COR-L47 (cell line): ENCODE measurements around the gene LAIR1.
"Not testable (repeated sequence)": the region's sequence is repeated elsewhere in the genome, so short reads cannot be mapped to it uniquely, and the experiment has no call there.

ENCODE experiments used
- DNase-seq: peaks from one replicate; lab custom pipeline; 2025; lab: John Stamatoyannopoulos, UW

Gene LAIR1

DNA sequence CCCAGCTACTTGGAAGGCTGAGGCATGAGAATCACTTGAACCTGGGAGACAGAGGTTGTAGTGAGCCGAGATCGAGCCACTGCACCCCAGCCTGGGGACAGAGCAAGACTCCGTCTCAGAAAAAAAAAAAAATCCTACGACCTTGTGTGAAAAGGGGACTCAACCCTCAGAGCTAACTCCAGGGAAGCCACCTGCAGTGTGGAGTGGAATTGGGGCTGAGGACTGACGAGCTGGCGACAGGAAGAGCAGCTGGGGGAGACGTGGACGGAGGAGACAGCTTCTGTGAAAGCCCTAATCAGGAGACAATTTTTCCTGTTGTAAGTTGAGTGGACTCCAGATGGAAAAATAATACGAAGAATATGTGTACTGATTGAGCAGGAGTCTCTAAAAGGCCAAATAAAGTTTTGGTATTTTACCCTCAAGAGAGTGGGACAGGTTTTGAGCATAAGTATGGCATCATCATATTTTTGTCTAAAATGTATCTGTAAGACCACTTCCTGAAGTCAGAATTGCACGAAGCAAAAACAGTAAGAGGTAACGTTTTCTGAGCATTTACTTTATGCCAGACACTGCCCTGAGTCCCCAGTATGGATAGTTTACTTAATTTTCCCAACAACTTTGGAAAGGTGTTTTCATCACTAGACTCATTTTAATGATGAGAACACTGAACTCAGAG is 12.0 kb upstream of the LAIR1 start:
- no peak for DNase-seq

DNA sequence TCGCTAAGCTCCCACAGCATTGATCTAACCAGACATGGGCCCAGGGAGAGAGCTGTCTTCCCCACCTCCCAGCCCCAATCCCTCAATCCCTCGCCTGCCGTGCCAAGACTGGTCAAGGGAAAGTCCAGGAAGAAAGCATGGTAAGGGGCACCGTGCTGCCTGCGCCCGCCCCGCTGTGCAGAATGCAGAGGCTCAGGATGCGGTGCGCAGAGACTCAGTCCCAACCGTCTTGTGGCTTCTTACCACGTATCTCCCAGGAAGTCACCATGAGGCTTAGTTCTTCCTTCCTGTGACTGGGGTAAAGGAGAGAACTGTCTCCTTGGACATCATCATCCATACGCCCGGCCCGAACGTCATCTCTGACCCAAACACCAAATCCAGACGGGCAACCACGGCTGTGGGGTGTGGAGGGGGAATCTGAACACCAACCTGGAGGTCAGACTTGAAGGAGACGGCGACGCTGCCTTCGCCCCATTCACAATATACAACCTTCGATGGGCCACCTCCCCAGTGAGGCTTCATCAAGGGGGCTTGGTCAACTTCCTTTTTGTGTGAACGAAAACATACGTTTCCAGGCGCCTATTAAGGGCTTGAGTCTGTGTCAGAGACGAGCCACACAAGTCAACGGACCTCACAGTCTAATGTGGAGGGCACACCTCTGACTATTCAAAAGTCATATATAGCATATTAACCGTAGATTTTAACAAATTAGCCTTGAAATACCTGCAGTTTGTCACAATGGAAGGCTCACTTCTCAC is 10.6 kb upstream of the LAIR1 start:
- not testable (repeated sequence) for DNase-seq

DNA sequence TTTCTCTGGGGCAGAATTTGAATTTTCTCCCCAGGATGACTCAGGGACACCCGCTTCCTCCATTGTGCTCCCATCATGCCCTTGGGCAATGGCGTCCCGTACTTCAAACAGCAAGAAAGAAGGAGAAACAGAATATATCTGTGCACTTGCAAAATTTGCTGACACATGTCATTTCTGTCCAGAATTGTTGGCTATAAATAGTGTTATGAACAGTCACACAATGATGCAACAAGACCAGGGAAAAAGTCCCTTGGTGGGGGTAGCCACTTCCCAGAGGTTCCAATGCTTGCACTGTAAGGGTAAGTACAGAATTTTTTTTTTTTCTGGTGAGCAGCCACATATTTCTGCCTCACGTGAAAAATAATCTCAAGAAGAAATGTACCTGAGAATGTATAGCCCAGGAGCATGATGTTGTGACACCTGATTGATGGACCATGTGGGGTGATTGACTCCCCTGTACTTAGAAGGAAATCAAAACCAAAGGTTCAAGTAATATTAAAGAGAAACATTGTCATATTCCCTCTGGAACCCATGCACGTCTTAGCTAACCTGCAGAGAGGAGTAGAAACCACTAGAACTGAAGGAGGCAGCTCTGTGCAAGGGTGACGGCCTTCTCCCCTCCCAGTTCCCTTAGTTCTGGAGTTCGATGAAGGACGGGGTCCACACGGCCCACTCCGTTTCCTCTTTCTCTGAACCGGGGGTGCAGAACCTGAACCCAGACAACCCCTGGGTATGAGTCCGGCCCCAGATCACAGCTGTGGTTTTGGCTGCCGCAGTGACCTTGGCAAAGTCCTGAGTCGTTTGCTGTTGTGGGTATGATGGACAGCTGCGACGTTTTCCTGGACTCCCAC is 9.3 kb upstream of the LAIR1 start:
- DNase-seq = no peak

DNA sequence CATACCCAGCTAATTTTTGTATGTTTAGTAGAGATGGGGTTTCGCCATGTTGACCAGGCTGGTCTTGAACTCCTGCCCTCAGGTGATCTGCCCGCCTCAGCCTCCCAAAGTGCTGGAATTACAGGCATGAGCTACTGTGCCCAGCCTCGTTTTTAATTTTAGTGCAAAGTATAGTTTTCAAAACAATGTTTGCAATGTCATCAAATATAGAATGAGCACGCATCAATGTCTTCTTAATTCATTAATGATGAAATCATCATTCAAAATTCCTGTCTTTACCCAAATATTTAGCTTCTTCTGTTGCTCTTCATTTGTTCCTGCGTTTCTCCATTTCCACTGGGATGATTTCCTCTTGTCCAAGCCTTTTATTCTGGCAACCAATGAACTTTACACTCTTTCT is 6.7 kb upstream of the LAIR1 start:
- DNase-seq = not testable (repeated sequence)

DNA sequence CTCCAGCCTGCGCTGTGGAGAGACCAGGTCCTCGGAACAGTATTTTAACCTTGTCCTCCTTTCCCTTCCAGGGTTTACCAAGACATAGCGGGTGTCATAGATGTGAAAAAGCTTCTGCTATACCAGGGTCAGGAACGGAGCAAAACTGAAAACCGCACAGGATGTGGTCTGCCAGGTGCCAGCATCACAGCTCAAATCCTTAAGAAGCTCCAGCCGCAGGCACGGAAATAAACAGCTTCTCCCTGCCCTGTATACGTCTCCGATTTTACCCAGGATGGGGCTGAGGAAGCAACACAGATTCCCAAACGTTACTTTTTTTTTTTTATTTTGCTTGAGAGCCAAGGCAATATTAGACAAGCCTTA is 5.7 kb upstream of the LAIR1 start:
- not testable (repeated sequence) for DNase-seq

DNA sequence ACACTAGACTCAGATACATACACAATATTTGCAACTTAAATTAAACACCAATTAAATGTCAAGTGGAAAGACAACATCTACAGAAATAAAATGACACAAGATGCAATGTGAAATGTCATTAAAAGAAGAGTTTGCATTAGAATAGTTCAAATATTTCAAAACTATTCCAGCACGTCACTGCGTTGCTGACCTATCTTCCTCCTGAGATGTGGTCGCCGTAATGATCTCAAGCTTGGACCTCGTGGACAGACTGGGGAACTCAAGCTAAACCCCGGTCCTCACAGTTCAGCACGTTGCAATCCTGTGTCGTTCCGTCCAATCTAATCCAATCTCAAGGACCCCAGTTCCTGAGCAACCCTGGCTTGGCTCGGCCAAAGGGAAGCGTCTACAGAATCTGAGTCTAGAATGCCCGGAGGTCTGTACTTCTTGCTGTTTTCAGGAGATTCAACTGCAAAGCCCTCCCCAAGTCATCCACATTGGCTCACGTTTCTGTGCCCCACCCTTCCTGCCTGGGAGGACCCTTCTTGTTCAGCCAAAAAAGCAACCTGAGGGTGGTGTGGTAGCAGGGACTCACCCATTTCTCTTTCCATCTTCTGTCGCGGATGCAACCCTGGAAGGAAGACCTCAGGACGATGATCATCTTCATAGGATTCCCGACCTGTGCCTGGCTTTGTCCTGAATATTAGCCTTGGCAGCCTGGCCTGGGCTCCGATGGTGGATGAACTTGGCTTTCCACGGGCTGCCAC is 5.1 kb upstream of the LAIR1 start:
- not testable (repeated sequence) for DNase-seq

DNA sequence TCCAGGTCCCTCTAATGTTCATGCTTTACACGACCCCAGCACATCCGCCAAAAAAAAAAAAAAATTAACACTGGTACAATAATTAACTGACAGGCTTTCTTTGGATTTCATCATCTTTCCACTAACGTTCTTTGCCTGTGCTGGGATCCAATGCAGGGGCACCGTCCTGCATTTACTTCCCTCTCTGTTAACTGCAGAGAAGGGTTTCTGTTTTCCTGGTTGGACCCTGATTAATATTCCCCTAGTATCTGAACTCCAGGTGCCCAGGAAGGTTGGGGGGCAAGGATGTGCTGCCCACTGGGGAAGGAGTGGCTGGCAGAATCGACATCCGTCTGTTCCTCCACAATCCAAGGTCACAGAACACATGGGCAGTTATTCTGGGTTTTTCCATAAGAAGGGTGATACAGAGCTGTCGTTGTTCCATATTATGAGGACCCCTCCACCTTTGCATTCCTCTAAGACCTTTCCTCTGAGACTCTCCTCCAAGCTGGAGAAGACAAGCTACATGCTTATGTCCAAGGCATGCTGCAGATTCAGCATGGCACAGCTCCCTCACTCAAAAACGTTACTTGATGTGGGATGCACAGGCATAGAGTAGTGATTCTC is 4.5 kb upstream of the LAIR1 start:
- no peak for DNase-seq

DNA sequence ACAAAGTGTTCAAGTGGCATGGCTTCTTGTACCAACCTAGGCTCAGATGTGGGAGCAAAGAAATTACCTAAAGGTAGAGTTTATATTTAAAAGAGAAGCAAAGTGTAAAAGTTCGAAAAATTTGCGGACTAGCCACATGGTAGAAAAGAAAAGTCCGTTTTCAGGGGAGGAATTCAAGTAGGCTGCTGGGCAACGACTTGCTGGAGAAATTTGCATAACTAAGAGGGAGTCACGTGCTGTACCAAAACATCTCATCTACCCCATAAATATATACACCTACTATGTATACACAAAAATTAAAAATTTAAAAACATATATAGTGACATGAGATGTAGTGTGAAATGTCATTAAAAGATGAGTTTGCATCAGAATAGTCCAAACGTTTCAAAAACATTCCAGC is 2.1 kb upstream of the LAIR1 start:
- DNase-seq = no peak

DNA sequence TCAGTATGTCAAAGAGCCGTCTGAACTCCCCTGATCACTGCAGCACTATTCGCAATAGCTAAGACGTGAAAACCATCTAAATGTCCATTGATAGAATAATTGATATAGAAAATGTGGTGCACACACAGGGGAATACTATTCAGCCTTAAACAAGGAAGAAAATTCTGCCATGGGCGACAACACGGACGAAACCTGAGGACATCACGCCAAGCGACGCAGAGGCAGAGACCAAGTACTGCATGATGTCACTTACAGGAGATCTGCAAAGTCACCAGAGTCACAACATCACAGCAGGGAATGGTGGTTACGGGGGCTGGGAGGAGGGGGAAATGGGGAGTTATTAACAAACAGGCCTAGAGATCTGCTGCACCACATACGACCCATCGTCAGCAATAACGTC is 1.1 kb upstream of the LAIR1 start:
- not testable (repeated sequence) for DNase-seq

DNA sequence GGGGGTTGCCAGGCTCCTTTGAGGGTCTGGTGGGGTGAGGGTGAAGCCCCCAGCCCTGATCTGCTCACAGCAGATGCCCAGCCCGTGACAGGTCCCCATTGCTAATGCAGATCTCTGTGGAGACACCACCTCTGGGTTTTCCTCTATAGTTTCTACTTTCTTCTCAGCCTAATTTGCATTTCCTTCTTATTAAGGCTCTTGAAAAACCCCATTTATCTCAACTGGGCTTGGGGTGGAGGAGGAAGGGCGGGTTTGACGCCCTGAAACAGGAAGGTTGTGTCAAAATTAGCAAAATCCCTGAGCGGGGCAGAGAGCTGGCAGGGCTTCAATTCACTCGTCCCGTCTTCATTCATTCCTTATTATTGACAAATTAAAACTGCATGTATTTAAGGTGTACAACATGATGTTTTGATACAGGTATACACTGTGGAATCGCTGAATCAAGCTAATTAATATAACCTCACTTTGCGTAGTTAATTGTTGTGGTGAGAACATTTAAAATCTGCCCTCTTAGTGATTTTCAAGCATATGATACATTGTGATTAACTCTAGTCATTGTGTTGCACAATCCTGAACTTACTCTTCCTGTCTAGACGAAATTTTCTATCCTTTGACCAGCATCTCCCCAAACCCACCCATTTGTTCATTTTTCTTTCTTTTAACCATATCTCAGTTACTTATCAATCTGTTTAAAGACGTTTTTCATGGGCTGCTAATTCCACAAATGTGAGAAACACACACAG is 2.9 kb downstream of the LAIR1 start:
- not testable (repeated sequence) for DNase-seq

DNA sequence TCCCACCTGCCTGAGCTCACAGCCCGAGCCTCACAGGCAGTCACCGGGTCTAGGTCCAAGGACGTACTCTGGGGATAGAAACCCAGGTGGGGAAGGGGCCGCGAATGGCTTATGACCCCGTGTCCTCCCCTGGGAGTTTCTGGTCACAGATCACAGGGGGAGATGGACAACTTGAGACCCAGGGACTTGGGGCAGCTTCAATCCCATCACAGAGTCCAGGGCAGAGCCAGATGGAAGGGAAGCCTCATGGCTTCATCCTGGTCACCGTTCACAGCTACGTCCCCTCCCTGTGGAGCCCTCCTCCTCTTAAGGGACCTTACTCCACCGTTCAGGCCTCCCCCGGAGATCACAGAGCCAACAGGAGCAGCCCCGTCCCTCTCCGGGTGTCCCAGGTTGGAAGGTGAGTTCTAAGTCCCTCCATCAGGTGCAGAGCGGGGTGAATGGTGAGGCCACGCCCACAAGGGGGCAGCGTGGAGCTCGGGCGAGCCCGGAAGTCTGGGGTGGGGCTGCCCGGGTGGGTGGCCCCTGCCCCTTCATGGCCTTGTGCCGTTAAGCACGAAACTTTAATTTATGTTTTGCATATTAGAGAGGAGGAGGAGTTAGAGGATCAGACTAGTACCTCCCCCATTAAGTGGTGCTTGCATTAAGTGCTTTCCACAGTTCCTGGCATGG is 5.4 kb downstream of the LAIR1 start:
- not testable (repeated sequence) for DNase-seq

DNA sequence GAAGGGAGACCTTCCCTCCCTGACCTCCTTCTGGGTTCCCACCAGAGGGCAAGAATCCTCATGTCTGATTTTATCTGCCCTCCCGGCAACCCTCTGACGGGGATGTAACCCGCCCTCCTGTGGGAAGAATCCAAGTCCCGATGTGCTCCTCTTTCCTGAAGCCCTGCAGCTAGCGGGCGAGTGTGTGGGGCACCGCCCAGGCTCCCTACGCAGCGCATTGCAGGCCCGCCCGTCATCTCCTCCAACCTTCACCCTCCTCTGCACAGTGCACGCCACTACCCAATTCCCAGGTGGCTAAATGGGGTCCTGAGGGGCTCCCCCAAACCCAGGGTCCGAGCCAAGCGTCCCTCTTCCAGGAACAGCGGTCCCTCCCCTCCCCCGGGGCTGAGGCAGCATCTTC is 7.3 kb downstream of the LAIR1 start:
- DNase-seq = no peak

DNA sequence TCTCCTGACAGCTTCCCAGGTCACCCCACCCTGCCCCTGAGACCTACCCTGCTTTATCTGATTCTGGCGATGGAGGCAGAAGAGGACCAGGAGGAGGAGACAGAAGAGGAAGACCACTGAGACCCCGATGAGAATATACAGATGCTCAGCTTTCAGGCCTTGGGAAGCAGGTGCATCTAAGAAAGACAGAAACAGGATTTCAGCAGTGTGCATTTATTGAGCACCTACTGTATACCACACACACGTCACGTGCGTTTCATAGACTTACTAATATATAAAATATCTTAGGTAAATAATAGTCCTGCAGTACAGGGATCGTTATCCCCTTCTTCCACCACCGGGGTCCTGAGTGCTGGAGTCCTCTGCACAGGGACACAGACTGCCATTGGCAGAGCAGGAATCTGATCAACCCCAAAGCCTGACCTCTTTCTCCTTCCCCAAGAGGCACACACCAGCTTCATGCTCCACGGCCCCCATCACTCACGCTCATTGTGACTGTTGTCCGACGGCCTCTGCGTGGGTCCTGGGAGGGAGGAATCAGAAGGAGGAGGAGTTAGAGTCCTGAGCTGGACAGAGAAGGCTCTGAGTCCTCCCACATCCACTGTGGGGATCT is 8.2 kb downstream of the LAIR1 start:
- DNase-seq = no peak

DNA sequence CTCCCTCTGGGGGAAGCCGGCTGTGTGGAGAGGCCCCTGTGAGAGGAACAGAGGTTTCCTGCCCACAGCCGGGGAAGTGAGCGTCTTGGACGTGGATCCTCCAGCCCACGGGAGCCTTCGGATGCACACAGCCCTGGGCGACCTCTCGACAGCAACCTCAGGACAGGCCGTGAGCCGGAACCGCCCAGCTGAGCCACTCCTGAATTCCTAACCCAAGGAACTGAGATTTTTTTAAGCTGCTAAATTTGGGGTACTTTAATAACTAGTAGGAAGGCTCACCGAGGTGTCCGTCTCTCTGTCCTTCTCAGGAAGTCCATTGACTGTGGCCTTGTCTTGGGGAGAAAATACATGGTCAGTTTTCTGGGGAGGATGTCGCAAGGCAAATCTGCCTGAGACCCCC is 9.1 kb downstream of the LAIR1 start:
- no peak for DNase-seq

DNA sequence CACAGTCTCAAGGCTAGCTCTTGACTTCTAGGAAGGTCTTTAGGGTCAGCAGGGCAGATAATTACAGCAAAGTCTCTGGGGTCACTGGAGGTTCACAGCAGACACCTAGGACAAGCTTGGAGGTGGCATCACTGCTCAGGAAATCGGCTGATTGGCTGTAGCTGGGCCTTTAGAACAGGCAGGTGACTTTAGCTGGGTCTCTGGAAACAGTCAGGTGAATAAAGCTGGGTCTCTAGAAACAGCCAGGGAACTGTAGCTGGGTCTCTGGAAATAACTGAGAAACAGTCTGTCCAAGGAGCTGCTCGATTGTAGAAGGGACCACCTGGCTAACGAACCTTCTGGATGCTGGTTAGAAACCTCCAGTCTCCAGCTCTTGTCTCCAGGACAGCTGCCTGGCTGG is 10.0 kb downstream of the LAIR1 start:
- DNase-seq = no peak

DNA sequence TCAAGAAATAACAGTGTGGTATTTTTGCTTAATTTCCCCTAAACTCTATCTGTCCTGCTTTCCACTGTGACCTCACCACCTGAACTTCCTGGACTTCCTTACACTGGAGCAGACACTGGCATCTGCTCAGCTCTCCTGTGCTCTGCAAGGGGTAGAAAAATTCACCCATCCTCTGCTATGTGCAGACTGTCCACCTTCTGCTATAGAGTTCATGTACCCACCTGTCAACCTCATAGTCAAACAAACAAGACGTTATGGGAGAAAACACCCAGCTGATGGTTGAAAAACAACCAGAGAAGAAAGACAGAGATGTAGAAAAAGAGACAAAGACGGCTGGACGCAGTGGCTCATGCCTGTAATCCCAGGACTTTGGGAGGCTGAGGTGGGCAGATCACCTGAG is 12.2 kb downstream of the LAIR1 start:
- no peak for DNase-seq

DNA sequence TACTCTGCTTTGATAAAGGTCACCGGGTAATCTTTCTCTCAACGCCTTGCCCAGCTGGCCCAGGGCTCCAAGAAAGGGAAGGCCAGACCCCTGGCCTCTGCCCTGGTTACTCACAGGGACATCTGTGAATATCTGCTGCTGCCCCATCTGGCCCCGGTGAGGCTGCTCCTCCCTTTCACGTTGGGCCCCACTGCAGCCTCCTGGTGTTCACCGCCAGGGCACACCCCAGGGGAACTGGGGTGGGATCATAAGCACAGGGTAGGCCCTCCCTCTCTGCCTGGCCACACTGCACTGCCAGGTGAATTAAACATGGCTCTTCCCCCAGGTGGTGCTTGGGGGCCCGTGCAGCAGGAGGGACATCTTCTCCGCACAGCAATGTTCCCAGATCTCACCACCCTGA is 12.7 kb downstream of the LAIR1 start:
- no peak for DNase-seq

DNA sequence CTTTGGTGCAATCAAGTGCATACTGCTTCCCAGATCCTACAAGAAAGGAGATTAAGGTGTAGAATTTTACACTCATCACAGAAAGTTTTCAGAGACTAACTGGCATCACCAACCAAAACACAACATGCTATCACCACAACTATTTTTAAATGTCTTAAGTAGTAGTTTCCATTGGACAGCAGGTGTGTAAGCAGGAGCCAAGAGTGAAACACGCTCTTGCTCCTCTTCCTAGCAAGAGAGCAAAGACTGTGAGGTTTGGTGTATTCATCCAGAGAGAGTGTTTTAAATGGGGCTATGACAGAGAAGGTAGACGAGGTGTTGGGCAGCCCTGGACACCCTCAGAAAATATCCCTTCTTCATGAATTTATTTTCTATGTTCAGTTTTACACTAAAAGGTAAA is 13.3 kb downstream of the LAIR1 start:
- no peak for DNase-seq

DNA sequence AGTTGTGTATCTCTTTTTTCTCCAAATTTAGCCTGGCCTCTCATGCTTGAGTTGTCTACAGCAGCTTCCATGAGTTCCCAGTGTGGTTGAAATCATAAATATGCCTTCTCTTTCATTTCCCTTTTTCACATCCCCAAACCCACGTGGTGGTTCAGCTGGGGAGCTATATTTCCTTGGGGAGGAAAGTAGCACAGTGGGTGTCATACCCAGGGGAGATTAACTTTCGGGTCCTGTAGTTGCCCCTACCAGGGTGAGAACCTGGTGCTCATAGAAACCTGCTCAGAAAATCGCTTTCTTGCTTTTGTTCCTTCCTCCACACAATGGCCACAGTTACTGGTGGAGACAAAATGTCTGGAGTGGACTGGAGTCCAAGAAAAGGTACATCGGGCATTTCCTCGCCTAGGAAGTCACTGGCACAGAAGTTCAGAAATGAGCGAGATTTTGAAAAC is 18.8 kb downstream of the LAIR1 start:
- DNase-seq = no peak

DNA sequence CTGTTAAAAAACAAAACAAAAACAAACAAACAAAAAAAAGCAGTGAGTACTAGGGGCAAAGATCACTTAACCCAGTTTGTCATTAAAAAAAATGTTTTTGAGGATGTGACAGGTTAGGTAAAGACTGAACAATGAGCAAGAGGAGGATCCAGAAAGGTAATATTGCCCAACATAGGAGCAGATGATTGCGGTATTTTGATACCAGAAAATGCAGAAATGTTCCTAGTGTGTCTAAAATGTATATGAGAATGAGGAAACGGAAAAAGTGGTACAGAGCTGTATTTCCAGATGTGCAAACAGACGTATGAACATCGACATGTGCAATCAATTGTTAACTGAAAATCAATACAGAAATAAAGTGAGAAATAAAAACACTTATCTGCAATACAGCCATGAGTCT is 20.9 kb downstream of the LAIR1 start:
- DNase-seq = no peak
